GM12878 (cell line): Measurements from ENCODE around the gene MPC1L. TPM values are rescaled to one million over a fixed set of nuclear protein-coding genes. Genes with fewer than 3 reads are reported as not detected.

Experiments used
- CBX5 ChIP-seq: sonication (generic); IDR thresholded peaks from 2 replicates; pipeline ENCODE4 v1.6.1; 2016; ENCODE audit warnings: low read depth, moderate library complexity, mild to moderate bottlenecking, inconsistent platforms
- FOXK2 ChIP-seq: fragments of 450-650 bp; IDR thresholded peaks from 2 replicates; pipeline ENCODE4 v1.6.1; 2017; ENCODE audit warnings: mild to moderate bottlenecking, moderate library complexity
- HDAC6 ChIP-seq: fragments of 200-600 bp; sonication (generic); IDR thresholded peaks from one replicate; pipeline ENCODE4 v1.8.0; 2017; ENCODE audit warnings: antibody characterized with exemption; ENCODE audit not compliant: unreplicated experiment
- IKZF1 ChIP-seq: fragments of 450-650 bp; conservative IDR thresholded peaks from 2 replicates; pipeline ENCODE4 v1.6.1; 2017; ENCODE audit warnings: antibody characterized with exemption, mild to moderate bottlenecking
- KDM1A ChIP-seq: fragments of 200-600 bp; sonication (generic); IDR thresholded peaks from 2 replicates; pipeline ENCODE4 v1.6.1; 2016; ENCODE audit warnings: borderline replicate concordance
- MYB ChIP-seq: fragments of 150-350 bp; IDR thresholded peaks from 2 replicates; pipeline ENCODE4 v1.6.1; 2014; ENCODE audit warnings: mild to moderate bottlenecking, low read depth, low read length, borderline replicate concordance
- MYC ChIP-seq: IDR thresholded peaks from 2 replicates; pipeline ENCODE4 v1.6.1; 2011; ENCODE audit warnings: mild to moderate bottlenecking, low read length, moderate library complexity, inconsistent platforms; ENCODE audit not compliant: insufficient read depth, insufficient replicate concordance, insufficient read length, severe bottlenecking
- NR2C1 ChIP-seq: fragments of 450-650 bp; IDR thresholded peaks from 2 replicates; pipeline ENCODE4 v1.6.1; 2017; ENCODE audit warnings: antibody characterized with exemption, mild to moderate bottlenecking, moderate library complexity
- PAX5 ChIP-seq: IDR thresholded peaks from 2 replicates; pipeline ENCODE4 v1.6.1; 2011; ENCODE audit warnings: low read depth, low read length, borderline replicate concordance
- POLR2A ChIP-seq: IDR thresholded peaks from 2 replicates; pipeline ENCODE4 v1.6.1; 2011; ENCODE audit warnings: low read depth, mild to moderate bottlenecking, low read length
- RB1 ChIP-seq: fragments of 450-650 bp; formaldehyde crosslinking; IDR thresholded peaks from 2 replicates; pipeline ENCODE4 v1.6.1; 2017; ENCODE audit warnings: mild to moderate bottlenecking, borderline replicate concordance
- SIN3A ChIP-seq: IDR thresholded peaks from 2 replicates; pipeline ENCODE4 v1.6.1; 2012; ENCODE audit warnings: low read depth, low read length, improper control_type of control experiment
- SMAD1 ChIP-seq: fragments of 450-650 bp; IDR thresholded peaks from 2 replicates; pipeline ENCODE4 v1.6.1; 2018; ENCODE audit warnings: mild to moderate bottlenecking, low read depth; ENCODE audit not compliant: partially characterized antibody
- SP1 ChIP-seq: IDR thresholded peaks from one replicate; pipeline ENCODE4 v1.6.1; 2011; ENCODE audit warnings: low read depth, low read length
- SPI1 ChIP-seq: IDR thresholded peaks from 2 replicates; pipeline ENCODE4 v1.6.1; 2011; ENCODE audit warnings: low read depth, mild to moderate bottlenecking, low read length, moderate library complexity, borderline replicate concordance; ENCODE audit not compliant: insufficient read depth
- STAT1 ChIP-seq: fragments of 450-650 bp; conservative IDR thresholded peaks from 2 replicates; pipeline ENCODE4 v1.6.1; 2014; ENCODE audit warnings: antibody characterized with exemption, mild to moderate bottlenecking
- SUZ12 ChIP-seq: fragments of 200-600 bp; sonication (generic); IDR thresholded peaks from one replicate; pipeline ENCODE4 v1.6.1; 2018; ENCODE audit warnings: antibody characterized with exemption, mild to moderate bottlenecking; ENCODE audit not compliant: unreplicated experiment
- TAF1 ChIP-seq: IDR thresholded peaks from 2 replicates; pipeline ENCODE4 v1.6.1; 2011; ENCODE audit warnings: mild to moderate bottlenecking, low read depth, low read length, borderline replicate concordance
- YY1 ChIP-seq: IDR thresholded peaks from 2 replicates; pipeline ENCODE4 v1.6.1; 2011; ENCODE audit warnings: low read depth, mild to moderate bottlenecking, low read length
- ZNF217 ChIP-seq: fragments of 450-650 bp; IDR thresholded peaks from 2 replicates; pipeline ENCODE4 v1.6.1; 2017; ENCODE audit warnings: antibody characterized with exemption, mild to moderate bottlenecking
- ZNF24 ChIP-seq: fragments of 450-650 bp; IDR thresholded peaks from 2 replicates; pipeline ENCODE4 v1.6.1; 2017; ENCODE audit warnings: antibody characterized with exemption, mild to moderate bottlenecking
- polyA plus RNA-seq, 11 experiments: library from polyadenylated mRNA; depleted of rRNA in 4 of 11; unstranded in 6 of 11; stranded (reverse) in 5 of 11; fragments of >200 nt; fragmentation: Nextera tagmentation in 4 of 11; fragmentation: Illumina TruSeq in 1 of 11; extraction: Ambion mirVana in 4 of 11; extraction: Trizol in 1 of 11; gene quantifications; 1 replicate in 1 of 11; 2 replicates in 10 of 11; pipeline versions ENCODE4 v1.2.1 to v1.2.3, GENCODE V29; 2011 to 2016; ENCODE audit warnings: inconsistent platforms in 2 of 11, missing spikeins in 2 of 11, low read depth in 1 of 11
- total RNA-seq, 4 experiments: library from RNA; depleted of rRNA in 3 of 4; stranded (reverse); fragments of >200 nt in 3 of 4; fragmentation: Illumina TruSeq in 1 of 4; extraction: Trizol in 1 of 4; gene quantifications; 2 replicates each; pipeline versions ENCODE4 v1.2.1 to v1.2.3, GENCODE V29; 2013 to 2021
- TF ChIP-seq, protein P1 (sequence below): IDR thresholded peaks from 2 replicates; pipeline ENCODE4 v1.6.1; 2012; ENCODE audit warnings: mild to moderate bottlenecking, low read depth, low read length
- TF ChIP-seq, protein P2 (sequence below): fragments of 450-650 bp; IDR thresholded peaks from 2 replicates; pipeline ENCODE4 v1.6.1; 2016; ENCODE audit warnings: mild to moderate bottlenecking, moderate library complexity, borderline replicate concordance
- TF ChIP-seq, protein P3 (sequence below): IDR thresholded peaks from 2 replicates; pipeline ENCODE4 v1.6.1; 2011; ENCODE audit warnings: low read depth, mild to moderate bottlenecking, low read length, moderate library complexity, borderline replicate concordance; ENCODE audit errors: extremely low read depth

The MPC1L gene
- total and polyA plus RNA-seq, 10 of the 15 experiments (the other 5 are each of a cell fraction or from before 2014, with no cell fraction given), result not detected

DNA sequence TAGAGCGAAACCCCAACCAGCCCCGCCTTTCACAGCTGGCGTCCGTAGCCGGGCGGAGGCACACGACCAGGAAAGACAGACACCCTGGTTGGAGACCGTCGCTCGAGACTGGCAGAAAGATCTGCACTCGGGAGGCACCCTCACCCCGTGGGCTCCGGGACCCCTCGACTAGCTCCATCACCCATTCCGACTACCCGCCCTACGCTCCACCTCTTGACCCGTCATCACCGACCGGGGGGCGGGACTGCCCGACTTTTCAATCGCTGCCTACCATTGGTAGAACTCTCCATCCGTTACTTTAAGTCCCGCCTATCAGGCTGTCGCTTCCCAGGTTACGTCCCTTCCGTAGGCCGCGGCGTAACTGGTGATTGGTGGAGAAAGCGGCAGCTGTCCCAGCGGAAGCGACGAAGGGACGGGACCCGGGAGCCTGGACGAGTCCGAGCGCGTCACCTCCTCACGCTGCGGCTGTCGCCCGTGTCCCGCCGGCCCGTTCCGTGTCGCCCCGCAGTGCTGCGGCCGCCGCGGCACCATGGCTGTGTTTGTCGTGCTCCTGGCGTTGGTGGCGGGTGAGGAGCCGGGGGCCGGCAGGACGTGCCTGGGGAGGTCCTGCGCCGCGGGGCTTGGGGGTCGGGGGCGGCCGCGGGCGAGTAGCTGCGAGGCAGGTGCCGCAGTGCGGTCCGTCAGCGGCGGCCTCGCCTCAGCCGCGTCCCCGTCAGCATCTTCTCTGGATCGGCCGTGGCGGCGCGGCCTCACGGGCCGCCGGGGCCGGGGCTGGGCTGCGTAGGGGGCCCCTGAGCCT lies 42.5 kb upstream of the MPC1L start, which contains the start of gene ATP6AP2 (continued):
- TF ChIP-seq, protein P1, sequence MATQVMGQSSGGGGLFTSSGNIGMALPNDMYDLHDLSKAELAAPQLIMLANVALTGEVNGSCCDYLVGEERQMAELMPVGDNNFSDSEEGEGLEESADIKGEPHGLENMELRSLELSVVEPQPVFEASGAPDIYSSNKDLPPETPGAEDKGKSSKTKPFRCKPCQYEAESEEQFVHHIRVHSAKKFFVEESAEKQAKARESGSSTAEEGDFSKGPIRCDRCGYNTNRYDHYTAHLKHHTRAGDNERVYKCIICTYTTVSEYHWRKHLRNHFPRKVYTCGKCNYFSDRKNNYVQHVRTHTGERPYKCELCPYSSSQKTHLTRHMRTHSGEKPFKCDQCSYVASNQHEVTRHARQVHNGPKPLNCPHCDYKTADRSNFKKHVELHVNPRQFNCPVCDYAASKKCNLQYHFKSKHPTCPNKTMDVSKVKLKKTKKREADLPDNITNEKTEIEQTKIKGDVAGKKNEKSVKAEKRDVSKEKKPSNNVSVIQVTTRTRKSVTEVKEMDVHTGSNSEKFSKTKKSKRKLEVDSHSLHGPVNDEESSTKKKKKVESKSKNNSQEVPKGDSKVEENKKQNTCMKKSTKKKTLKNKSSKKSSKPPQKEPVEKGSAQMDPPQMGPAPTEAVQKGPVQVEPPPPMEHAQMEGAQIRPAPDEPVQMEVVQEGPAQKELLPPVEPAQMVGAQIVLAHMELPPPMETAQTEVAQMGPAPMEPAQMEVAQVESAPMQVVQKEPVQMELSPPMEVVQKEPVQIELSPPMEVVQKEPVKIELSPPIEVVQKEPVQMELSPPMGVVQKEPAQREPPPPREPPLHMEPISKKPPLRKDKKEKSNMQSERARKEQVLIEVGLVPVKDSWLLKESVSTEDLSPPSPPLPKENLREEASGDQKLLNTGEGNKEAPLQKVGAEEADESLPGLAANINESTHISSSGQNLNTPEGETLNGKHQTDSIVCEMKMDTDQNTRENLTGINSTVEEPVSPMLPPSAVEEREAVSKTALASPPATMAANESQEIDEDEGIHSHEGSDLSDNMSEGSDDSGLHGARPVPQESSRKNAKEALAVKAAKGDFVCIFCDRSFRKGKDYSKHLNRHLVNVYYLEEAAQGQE, result no peak
- TF ChIP-seq HDAC6 (no peak), NR2C1 (peak; percentile 52; the same call in 1 of the 2 replicates), PAX5 (no peak), TAF1 (no peak; the same call in 1 of the 2 replicates), ZNF24 (no peak), MYB (no peak), SIN3A (no peak), CBX5 (no peak), YY1 (no peak), STAT1 (no peak), POLR2A (peak; percentile 96), KDM1A (no peak), SMAD1 (no peak), RB1 (no peak), SPI1 (no peak), SP1 (peak; percentile 91), IKZF1 (0 out of 2 replicates have a peak, but pooled peaks have one; percentile 28), ZNF217 (no peak), FOXK2 (no peak), SUZ12 (no peak), MYC (no peak)
- TF ChIP-seq, protein P2, sequence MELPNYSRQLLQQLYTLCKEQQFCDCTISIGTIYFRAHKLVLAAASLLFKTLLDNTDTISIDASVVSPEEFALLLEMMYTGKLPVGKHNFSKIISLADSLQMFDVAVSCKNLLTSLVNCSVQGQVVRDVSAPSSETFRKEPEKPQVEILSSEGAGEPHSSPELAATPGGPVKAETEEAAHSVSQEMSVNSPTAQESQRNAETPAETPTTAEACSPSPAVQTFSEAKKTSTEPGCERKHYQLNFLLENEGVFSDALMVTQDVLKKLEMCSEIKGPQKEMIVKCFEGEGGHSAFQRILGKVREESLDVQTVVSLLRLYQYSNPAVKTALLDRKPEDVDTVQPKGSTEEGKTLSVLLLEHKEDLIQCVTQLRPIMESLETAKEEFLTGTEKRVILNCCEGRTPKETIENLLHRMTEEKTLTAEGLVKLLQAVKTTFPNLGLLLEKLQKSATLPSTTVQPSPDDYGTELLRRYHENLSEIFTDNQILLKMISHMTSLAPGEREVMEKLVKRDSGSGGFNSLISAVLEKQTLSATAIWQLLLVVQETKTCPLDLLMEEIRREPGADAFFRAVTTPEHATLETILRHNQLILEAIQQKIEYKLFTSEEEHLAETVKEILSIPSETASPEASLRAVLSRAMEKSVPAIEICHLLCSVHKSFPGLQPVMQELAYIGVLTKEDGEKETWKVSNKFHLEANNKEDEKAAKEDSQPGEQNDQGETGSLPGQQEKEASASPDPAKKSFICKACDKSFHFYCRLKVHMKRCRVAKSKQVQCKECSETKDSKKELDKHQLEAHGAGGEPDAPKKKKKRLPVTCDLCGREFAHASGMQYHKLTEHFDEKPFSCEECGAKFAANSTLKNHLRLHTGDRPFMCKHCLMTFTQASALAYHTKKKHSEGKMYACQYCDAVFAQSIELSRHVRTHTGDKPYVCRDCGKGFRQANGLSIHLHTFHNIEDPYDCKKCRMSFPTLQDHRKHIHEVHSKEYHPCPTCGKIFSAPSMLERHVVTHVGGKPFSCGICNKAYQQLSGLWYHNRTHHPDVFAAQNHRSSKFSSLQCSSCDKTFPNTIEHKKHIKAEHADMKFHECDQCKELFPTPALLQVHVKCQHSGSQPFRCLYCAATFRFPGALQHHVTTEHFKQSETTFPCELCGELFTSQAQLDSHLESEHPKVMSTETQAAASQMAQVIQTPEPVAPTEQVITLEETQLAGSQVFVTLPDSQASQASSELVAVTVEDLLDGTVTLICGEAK, result peak; percentile 71; the same call in 1 of the 2 replicates
- TF ChIP-seq, protein P3, sequence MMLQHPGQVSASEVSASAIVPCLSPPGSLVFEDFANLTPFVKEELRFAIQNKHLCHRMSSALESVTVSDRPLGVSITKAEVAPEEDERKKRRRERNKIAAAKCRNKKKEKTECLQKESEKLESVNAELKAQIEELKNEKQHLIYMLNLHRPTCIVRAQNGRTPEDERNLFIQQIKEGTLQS, result no peak
